ENCODE results near the gene UHMK1. TPM values are rescaled to one million over a fixed set of nuclear protein-coding genes. Genes with fewer than 3 reads are reported as not detected.

UHMK1 gene
- total RNA-seq, 6 donors from 2014 or later = 19.3 to 68.2 (median 45.6) TPM

GRCh38 chr1:162537216-162537615, 39.6 kb downstream of the UHMK1 start:
- WGBS, 2 donors = 79 to 80% methylated on average over 2 of the region's 2 CpGs
- Histone ChIP-seq H3K4me1 (peaks cover 0 to 5% (median 0%) of the 10 kb centered on the region in 4 donors), H3K4me3 (no peak overlapping the region), H3K36me3 (no peaks in the 10 kb centered on the region), H3K27ac (no peak overlapping the region), H3K9me3 (no peaks in the 10 kb centered on the region), H3K27me3 (no peaks in the 10 kb centered on the region)
- ATAC-seq (ENCODE audit: low FRiP score in 2 of 2) (no peak), DNase-seq (no peak)
- no peak for TF ChIP-seq POLR2A (IDR thresholded peaks at IDR 0.05)
- no peak for TF ChIP-seq EP300 (IDR thresholded peaks at IDR 0.05)
- TF ChIP-seq POLR2AphosphoS5 (IDR thresholded peaks at IDR 0.05) = no peak
- no peak for TF ChIP-seq CTCF (IDR thresholded peaks at IDR 0.05)

GRCh38 chr1:162538815-162539431, 41.3 kb downstream of the UHMK1 start:
- H3K4me1 ChIP-seq = peaks cover 0 to 5% (median 1%) of the 10 kb centered on the region in 4 donors
- H3K27me3 ChIP-seq = no peaks in the 10 kb centered on the region
- peaks cover 0 to 11% (median 7%) of the 10 kb centered on the region in 4 donors for H3K9me3 ChIP-seq
- 90 to 100% methylated on average over 1 of the region's 1 CpG for WGBS, 2 donors
- no peaks in the 10 kb centered on the region for H3K36me3 ChIP-seq
- TF ChIP-seq EP300 (IDR thresholded peaks at IDR 0.05) (no peak), CTCF (IDR thresholded peaks at IDR 0.05) (no peak), POLR2A (IDR thresholded peaks at IDR 0.05) (no peak)
- DNase-seq (no peak), ATAC-seq (ENCODE audit: low FRiP score in 2 of 2) (peak in 1 of 2 donors; percentile 35)
- no peak overlapping the region for H3K4me3 ChIP-seq
- no peak overlapping the region for H3K27ac ChIP-seq

- no peak for DNase-seq
- Histone ChIP-seq H3K4me3 (no peak overlapping the region), H3K9me3 (peaks cover 0 to 11% (median 7%) of the 10 kb centered on the region in 4 donors), H3K36me3 (no peaks in the 10 kb centered on the region), H3K27me3 (no peaks in the 10 kb centered on the region), H3K27ac (peak overlapping the region in 3 of 4 donors; percentile 30 to 52 (median 44)), H3K4me1 (peaks cover 0 to 5% (median 1%) of the 10 kb centered on the region in 4 donors)
- TF ChIP-seq POLR2A (IDR thresholded peaks at IDR 0.05) (no peak), CTCF (IDR thresholded peaks at IDR 0.05) (no peak), POLR2AphosphoS5 (IDR thresholded peaks at IDR 0.05) (no peak), EP300 (IDR thresholded peaks at IDR 0.05) (no peak)
- peak in 1 of 2 donors; percentile 88 for ATAC-seq (ENCODE audit: low FRiP score in 2 of 2)
- WGBS, 2 donors = 51 to 79% methylated on average over 5 of the region's 5 CpGs
These were observed 44.1 kb downstream of the UHMK1 start for GRCh38 chr1:162541619-162542141.

GRCh38 chr1:162543228-162543627, 45.6 kb downstream of the UHMK1 start:
- H3K4me1 ChIP-seq = peaks cover 0 to 5% (median 1%) of the 10 kb centered on the region in 4 donors
- H3K4me3 ChIP-seq = no peak overlapping the region
- H3K27me3 ChIP-seq = no peaks in the 10 kb centered on the region
- peaks cover 0 to 11% (median 7%) of the 10 kb centered on the region in 4 donors for H3K9me3 ChIP-seq
- no peak overlapping the region for H3K27ac ChIP-seq
- no peaks in the 10 kb centered on the region for H3K36me3 ChIP-seq
- no peak for TF ChIP-seq EP300 (IDR thresholded peaks at IDR 0.05)
- no peak for TF ChIP-seq POLR2A (IDR thresholded peaks at IDR 0.05)
- TF ChIP-seq POLR2AphosphoS5 (IDR thresholded peaks at IDR 0.05) = no peak
- TF ChIP-seq CTCF (IDR thresholded peaks at IDR 0.05) = no peak
- DNase-seq (no peak), ATAC-seq (ENCODE audit: low FRiP score in 2 of 2) (no peak)
- WGBS, 2 donors = 98 to 99% methylated on average over 3 of the region's 3 CpGs

GRCh38 chr1:162548170-162548569, 50.6 kb downstream of the UHMK1 start:
- no peaks in the 10 kb centered on the region for H3K36me3 ChIP-seq
- H3K4me1 ChIP-seq = no peaks in the 10 kb centered on the region
- DNase-seq (no peak), ATAC-seq (ENCODE audit: low FRiP score in 2 of 2) (peak in 1 of 2 donors; percentile 89)
- H3K27ac ChIP-seq = no peak overlapping the region
- H3K4me3 ChIP-seq = no peak overlapping the region
- WGBS, 2 donors = 70 to 79% methylated on average over 4 of the region's 4 CpGs
- H3K9me3 ChIP-seq = peaks cover 0 to 5% (median 3%) of the 10 kb centered on the region in 4 donors
- TF ChIP-seq CTCF (IDR thresholded peaks at IDR 0.05) (no peak), POLR2A (IDR thresholded peaks at IDR 0.05) (no peak), POLR2AphosphoS5 (IDR thresholded peaks at IDR 0.05) (no peak), EP300 (IDR thresholded peaks at IDR 0.05) (no peak)
- H3K27me3 ChIP-seq = no peaks in the 10 kb centered on the region

Measured in upper lobe of left lung (tissue), 6 donors.